HL-60 (cell line): ENCODE measurements around the gene MAP3K20.

Experiments used
- DNase-seq, 2 experiments: peaks; one replicate each; pipeline ENCODE4 v3.0.0-alpha.2; 2010 to 2020; ENCODE audit warnings: low read depth in 1 of 2, low spot score in 1 of 2
- H3K27ac ChIP-seq: fragments of 250-450 bp; sonication (Bioruptor Pico); replicated peaks from 2 replicates; pipeline ENCODE4 v1.5.1; 2020; ENCODE audit warnings: mild to moderate bottlenecking, moderate library complexity
- H3K27me3 ChIP-seq: fragments of 250-450 bp; sonication (Bioruptor Pico); 2 replicates; pipeline ENCODE4 v1.5.1; 2021; ENCODE audit warnings: mild to moderate bottlenecking, moderate library complexity; ENCODE audit not compliant: insufficient read depth, poor library complexity, severe bottlenecking
- H3K4me3 ChIP-seq: replicated peaks from 2 replicates; pipeline ENCODE4 v1.5.1; 2011; ENCODE audit warnings: mild to moderate bottlenecking, control low read depth, low read length; ENCODE audit not compliant: insufficient read depth
- GABPA ChIP-seq: IDR thresholded peaks from 2 replicates; pipeline ENCODE4 v1.6.1; 2012; ENCODE audit warnings: low read depth
- POLR2AphosphoS5 ChIP-seq: IDR thresholded peaks from 2 replicates; pipeline ENCODE4 v1.6.1; 2012; ENCODE audit warnings: low read depth
- SPI1 ChIP-seq: IDR thresholded peaks from 2 replicates; pipeline ENCODE4 v1.6.1; 2012; ENCODE audit warnings: low read depth, mild to moderate bottlenecking, borderline replicate concordance
- TF ChIP-seq, protein P1 (sequence below): IDR thresholded peaks from 2 replicates; pipeline ENCODE4 v1.6.1; 2012; ENCODE audit warnings: low read depth; ENCODE audit not compliant: insufficient replicate concordance
- TF ChIP-seq, protein P2 (sequence below): IDR thresholded peaks from one replicate; pipeline ENCODE4 v1.5.1; 2011; ENCODE audit warnings: low read length, control low read depth, inconsistent platforms; ENCODE audit not compliant: insufficient read depth

Gene MAP3K20

DNA sequence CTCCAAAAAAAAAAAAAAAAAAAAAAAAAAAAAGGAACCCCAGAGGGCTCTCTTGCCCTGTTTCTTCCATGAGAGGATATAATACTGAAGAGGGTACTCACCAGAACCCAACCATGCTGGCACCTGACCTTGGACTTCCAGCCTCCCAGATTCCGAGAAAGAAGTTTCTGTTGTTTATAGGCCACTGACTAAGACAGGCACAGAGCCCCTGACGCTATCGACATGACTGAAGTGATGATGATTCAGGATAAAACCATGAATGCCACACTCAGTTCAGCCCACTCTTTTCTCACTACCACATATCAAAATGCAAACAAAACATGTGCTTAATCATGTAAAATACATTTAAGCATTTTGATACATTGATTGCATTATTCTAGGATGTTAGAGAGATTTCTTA lies 212.9 kb downstream of the MAP3K20 start:
- Histone ChIP-seq H3K27me3 (no peaks in the 10 kb centered on the region), H3K4me3 (no peak overlapping the region), H3K27ac (no peak overlapping the region)
- DNase-seq, result no peak
- TF ChIP-seq, protein P1, sequence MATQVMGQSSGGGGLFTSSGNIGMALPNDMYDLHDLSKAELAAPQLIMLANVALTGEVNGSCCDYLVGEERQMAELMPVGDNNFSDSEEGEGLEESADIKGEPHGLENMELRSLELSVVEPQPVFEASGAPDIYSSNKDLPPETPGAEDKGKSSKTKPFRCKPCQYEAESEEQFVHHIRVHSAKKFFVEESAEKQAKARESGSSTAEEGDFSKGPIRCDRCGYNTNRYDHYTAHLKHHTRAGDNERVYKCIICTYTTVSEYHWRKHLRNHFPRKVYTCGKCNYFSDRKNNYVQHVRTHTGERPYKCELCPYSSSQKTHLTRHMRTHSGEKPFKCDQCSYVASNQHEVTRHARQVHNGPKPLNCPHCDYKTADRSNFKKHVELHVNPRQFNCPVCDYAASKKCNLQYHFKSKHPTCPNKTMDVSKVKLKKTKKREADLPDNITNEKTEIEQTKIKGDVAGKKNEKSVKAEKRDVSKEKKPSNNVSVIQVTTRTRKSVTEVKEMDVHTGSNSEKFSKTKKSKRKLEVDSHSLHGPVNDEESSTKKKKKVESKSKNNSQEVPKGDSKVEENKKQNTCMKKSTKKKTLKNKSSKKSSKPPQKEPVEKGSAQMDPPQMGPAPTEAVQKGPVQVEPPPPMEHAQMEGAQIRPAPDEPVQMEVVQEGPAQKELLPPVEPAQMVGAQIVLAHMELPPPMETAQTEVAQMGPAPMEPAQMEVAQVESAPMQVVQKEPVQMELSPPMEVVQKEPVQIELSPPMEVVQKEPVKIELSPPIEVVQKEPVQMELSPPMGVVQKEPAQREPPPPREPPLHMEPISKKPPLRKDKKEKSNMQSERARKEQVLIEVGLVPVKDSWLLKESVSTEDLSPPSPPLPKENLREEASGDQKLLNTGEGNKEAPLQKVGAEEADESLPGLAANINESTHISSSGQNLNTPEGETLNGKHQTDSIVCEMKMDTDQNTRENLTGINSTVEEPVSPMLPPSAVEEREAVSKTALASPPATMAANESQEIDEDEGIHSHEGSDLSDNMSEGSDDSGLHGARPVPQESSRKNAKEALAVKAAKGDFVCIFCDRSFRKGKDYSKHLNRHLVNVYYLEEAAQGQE, result no peak
- no peak for TF ChIP-seq POLR2AphosphoS5
- TF ChIP-seq, protein P2, sequence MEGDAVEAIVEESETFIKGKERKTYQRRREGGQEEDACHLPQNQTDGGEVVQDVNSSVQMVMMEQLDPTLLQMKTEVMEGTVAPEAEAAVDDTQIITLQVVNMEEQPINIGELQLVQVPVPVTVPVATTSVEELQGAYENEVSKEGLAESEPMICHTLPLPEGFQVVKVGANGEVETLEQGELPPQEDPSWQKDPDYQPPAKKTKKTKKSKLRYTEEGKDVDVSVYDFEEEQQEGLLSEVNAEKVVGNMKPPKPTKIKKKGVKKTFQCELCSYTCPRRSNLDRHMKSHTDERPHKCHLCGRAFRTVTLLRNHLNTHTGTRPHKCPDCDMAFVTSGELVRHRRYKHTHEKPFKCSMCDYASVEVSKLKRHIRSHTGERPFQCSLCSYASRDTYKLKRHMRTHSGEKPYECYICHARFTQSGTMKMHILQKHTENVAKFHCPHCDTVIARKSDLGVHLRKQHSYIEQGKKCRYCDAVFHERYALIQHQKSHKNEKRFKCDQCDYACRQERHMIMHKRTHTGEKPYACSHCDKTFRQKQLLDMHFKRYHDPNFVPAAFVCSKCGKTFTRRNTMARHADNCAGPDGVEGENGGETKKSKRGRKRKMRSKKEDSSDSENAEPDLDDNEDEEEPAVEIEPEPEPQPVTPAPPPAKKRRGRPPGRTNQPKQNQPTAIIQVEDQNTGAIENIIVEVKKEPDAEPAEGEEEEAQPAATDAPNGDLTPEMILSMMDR, result no peak

DNA sequence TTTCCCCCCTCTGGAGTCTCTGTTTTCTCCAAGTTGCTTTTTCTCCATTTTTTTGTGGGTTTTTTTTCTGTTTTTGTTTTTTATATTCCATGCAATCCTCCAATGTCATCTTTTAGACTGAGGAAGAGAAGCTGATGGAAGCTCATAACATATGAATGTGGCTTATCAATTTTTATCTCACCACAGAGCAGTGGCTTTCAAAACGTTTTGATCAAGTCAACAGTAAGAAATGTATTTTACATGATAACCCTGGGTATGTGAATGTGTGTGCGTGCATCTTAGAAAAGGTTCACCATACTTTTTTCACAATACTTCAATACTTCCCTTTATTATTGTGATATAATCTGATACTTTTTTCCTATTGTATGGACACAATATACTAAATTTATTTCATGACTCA lies 214.4 kb downstream of the MAP3K20 start:
- TF ChIP-seq GABPA (no peak), POLR2AphosphoS5 (no peak), SPI1 (no peak)
- TF ChIP-seq, protein P1, result no peak
- TF ChIP-seq, protein P2, result no peak
- no peak for DNase-seq
- H3K27me3 ChIP-seq, result no peaks in the 10 kb centered on the region
- no peak overlapping the region for H3K27ac ChIP-seq
- no peak overlapping the region for H3K4me3 ChIP-seq

DNA sequence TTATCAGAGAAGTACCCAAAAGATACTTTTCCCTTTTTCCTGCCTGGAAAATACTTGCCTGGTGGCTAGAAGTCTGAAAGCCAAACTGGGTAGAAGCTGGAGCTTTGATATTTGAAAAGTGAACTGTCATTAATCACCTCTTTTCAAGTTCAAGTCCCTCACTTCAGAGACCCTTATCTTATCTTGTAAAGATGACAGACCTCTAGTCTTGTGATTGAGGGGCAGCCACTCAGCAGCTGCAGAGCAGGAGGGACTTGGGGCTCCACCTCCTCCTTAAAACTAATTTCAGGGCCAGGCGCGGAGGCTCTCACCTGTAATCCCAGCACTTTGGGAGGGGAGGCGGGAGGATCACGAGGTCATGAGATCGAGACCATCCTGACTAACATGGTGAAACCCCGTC lies 214.9 kb downstream of the MAP3K20 start:
- Histone ChIP-seq H3K27me3 (no peaks in the 10 kb centered on the region), H3K27ac (no peak overlapping the region), H3K4me3 (no peak overlapping the region)
- no peak for DNase-seq
- TF ChIP-seq, protein P2, result no peak
- TF ChIP-seq GABPA (no peak), SPI1 (no peak), POLR2AphosphoS5 (no peak)
- TF ChIP-seq, protein P1, result no peak
